ENCODE data around the gene ARL4C.

The ARL4C gene

DNA sequence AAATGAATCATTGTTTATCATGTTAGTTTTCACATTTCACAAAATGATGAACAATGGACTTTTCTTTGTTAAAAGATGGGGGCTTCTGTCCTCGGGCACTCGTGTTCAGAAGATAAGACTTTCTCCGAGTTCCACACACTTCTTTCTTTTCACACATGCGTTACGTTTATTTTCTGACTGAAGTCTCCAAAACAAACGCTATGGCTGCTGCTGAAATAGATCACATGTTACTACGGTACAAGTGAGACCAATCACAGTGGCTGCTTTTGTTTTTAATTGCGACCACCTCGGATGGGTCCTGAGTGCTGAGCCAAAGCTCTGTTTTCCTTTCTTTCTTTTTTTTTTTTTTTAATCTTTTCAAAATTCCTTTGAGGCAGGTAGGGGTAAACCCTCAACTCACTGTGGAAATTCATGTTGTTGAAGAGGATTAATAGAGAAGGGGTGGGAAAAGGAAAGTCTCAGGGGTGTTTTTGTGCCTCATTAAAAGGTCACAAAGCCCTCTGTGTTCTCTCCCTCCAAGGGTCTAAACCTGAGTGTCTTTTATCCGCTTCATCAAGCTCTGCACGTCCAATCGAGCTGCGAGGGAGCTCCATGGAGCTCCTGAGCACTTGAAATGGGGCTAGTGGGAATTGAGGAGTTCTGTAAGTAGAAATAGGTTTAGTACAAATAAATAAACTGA, 48.2 kb downstream of the ARL4C start:
- no peak overlapping the region for H3K9ac ChIP-seq (ENCODE audit: low read length)
- no peaks in the 10 kb centered on the region for H3F3A ChIP-seq (ENCODE audit: insufficient read depth, low read length)
- H2AFZ ChIP-seq (ENCODE audit: low read length) = no peak overlapping the region
- H3K9me2 ChIP-seq (replicated peaks; ENCODE audit: insufficient read depth, low read length) = no peaks in the 10 kb centered on the region
- H3K79me2 ChIP-seq (ENCODE audit: low read length) = no peaks in the 10 kb centered on the region
- H3K27ac ChIP-seq (ENCODE audit: low read length) = no peak overlapping the region
- no peak for TF ChIP-seq EZH2phosphoT487 (IDR thresholded peaks at IDR 0.05; ENCODE audit: low read length)
- no peak for TF ChIP-seq EZH2 (optimal IDR thresholded peaks at IDR 0.05; ENCODE audit: low read depth, low read length)
- TF ChIP-seq, protein P1, sequence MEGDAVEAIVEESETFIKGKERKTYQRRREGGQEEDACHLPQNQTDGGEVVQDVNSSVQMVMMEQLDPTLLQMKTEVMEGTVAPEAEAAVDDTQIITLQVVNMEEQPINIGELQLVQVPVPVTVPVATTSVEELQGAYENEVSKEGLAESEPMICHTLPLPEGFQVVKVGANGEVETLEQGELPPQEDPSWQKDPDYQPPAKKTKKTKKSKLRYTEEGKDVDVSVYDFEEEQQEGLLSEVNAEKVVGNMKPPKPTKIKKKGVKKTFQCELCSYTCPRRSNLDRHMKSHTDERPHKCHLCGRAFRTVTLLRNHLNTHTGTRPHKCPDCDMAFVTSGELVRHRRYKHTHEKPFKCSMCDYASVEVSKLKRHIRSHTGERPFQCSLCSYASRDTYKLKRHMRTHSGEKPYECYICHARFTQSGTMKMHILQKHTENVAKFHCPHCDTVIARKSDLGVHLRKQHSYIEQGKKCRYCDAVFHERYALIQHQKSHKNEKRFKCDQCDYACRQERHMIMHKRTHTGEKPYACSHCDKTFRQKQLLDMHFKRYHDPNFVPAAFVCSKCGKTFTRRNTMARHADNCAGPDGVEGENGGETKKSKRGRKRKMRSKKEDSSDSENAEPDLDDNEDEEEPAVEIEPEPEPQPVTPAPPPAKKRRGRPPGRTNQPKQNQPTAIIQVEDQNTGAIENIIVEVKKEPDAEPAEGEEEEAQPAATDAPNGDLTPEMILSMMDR (IDR thresholded peaks at IDR 0.05; ENCODE audit: low read length) = no peak
- H4K20me1 ChIP-seq (ENCODE audit: insufficient read depth, low read length) = no peaks in the 10 kb centered on the region
- no peaks in the 10 kb centered on the region for H3K36me3 ChIP-seq (replicated peaks; ENCODE audit: insufficient read depth, low read length)
- DNase-seq = no peak
- no peak overlapping the region for H3K4me2 ChIP-seq (ENCODE audit: low read depth, low read length)
- no peaks in the 10 kb centered on the region for H3K27me3 ChIP-seq (replicated peaks; ENCODE audit: insufficient read depth, low read length)
- H3K9me3 ChIP-seq (replicated peaks; ENCODE audit: insufficient read depth, low read length) = no peaks in the 10 kb centered on the region
- no peak overlapping the region for H3K4me3 ChIP-seq (ENCODE audit: low read length)
- 0 out of 2 replicates have a peak, but pooled peaks cover 6% of the 10 kb centered on the region for H3K4me1 ChIP-seq (ENCODE audit: low read length)

DNA sequence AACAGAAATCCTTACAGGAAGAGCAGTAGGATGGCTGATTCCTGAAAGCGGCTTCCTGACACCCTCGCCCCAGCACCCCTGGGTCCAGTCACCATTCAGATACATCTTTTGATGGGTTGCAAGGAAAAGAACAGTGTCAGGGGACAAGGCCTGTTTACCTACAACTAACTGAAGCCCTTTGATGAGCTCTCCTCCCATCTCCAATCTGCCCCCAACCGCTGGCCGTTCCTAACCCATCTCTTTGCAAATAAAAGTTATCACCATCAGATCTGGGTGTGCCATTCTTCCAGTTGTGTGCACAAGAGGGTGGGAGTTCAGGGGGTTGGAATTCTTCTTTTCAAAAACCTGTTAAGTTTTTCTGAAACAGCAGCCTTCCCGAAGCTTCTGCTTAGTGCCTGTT, 48.9 kb downstream of the ARL4C start:
- Histone ChIP-seq H2AFZ (ENCODE audit: low read length) (no peak overlapping the region), H3F3A (ENCODE audit: insufficient read depth, low read length) (no peaks in the 10 kb centered on the region), H3K27ac (ENCODE audit: low read length) (no peak overlapping the region), H3K27me3 (replicated peaks; ENCODE audit: insufficient read depth, low read length) (no peaks in the 10 kb centered on the region), H3K9me3 (replicated peaks; ENCODE audit: insufficient read depth, low read length) (no peaks in the 10 kb centered on the region), H3K4me3 (ENCODE audit: low read length) (no peak overlapping the region), H3K4me1 (ENCODE audit: low read length) (0 out of 2 replicates have a peak, but pooled peaks cover 6% of the 10 kb centered on the region), H3K36me3 (replicated peaks; ENCODE audit: insufficient read depth, low read length) (no peaks in the 10 kb centered on the region), H3K9me2 (replicated peaks; ENCODE audit: insufficient read depth, low read length) (no peaks in the 10 kb centered on the region), H3K79me2 (ENCODE audit: low read length) (no peaks in the 10 kb centered on the region), H3K4me2 (ENCODE audit: low read depth, low read length) (no peak overlapping the region), H4K20me1 (ENCODE audit: insufficient read depth, low read length) (no peaks in the 10 kb centered on the region), H3K9ac (ENCODE audit: low read length) (no peak overlapping the region)
- TF ChIP-seq EZH2 (optimal IDR thresholded peaks at IDR 0.05; ENCODE audit: low read depth, low read length) (no peak), EZH2phosphoT487 (IDR thresholded peaks at IDR 0.05; ENCODE audit: low read length) (no peak)
- TF ChIP-seq, protein P1 (IDR thresholded peaks at IDR 0.05; ENCODE audit: low read length) = no peak
- no peak for DNase-seq

DNA sequence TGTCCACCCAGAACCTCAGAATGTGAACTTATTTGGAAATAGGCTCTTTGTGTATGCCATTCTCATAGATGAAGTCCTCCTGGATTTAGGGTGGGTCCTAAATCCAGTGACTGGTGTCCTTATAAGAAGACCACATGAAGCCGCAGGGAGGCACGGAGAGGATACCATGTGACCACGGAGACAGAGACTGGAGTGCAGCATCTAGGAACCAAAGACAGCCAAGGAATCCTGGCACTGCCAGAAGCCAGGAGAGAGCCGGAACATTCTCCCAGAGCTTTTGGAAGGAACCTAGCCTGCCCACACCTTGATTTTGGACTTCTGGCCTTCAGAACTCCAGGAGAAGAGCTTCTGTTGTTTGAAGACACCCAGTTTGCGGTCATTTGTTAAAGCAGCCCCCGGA, 49.7 kb downstream of the ARL4C start:
- no peak for DNase-seq

More for the DNA sequence above, 49.7 kb downstream of the ARL4C start:
- Histone ChIP-seq H3K4me2 (ENCODE audit: low read depth, low read length) (no peak overlapping the region), H3K9ac (ENCODE audit: low read length) (no peak overlapping the region), H3K9me2 (replicated peaks; ENCODE audit: insufficient read depth, low read length) (no peaks in the 10 kb centered on the region), H3K27me3 (replicated peaks; ENCODE audit: insufficient read depth, low read length) (no peaks in the 10 kb centered on the region), H3K36me3 (replicated peaks; ENCODE audit: insufficient read depth, low read length) (no peaks in the 10 kb centered on the region), H4K20me1 (ENCODE audit: insufficient read depth, low read length) (no peaks in the 10 kb centered on the region), H2AFZ (ENCODE audit: low read length) (no peak overlapping the region), H3F3A (ENCODE audit: insufficient read depth, low read length) (no peaks in the 10 kb centered on the region), H3K9me3 (replicated peaks; ENCODE audit: insufficient read depth, low read length) (no peaks in the 10 kb centered on the region), H3K4me1 (ENCODE audit: low read length) (0 out of 2 replicates have a peak, but pooled peaks cover 3% of the 10 kb centered on the region), H3K79me2 (ENCODE audit: low read length) (no peaks in the 10 kb centered on the region), H3K27ac (ENCODE audit: low read length) (no peak overlapping the region), H3K4me3 (ENCODE audit: low read length) (no peak overlapping the region)
- TF ChIP-seq, protein P1 (IDR thresholded peaks at IDR 0.05; ENCODE audit: low read length) = no peak
- TF ChIP-seq EZH2phosphoT487 (IDR thresholded peaks at IDR 0.05; ENCODE audit: low read length) = no peak
- no peak for TF ChIP-seq EZH2 (optimal IDR thresholded peaks at IDR 0.05; ENCODE audit: low read depth, low read length)
